ES-I3 (cell line): ENCODE measurements around the gene TVP23A.

Source experiments
- H3K36me3 ChIP-seq: 2 replicates; pipeline ENCODE4 v1.6.1; 2013; ENCODE audit warnings: mild to moderate bottlenecking, low read length, control low read depth, moderate library complexity; ENCODE audit not compliant: insufficient read depth
- H3K4me1 ChIP-seq: 2 replicates; pipeline ENCODE4 v1.6.1; 2013; ENCODE audit warnings: mild to moderate bottlenecking, control low read depth, low read length; ENCODE audit not compliant: insufficient read depth
- H3K9ac ChIP-seq: 2 replicates; pipeline ENCODE4 v1.6.1; 2013; ENCODE audit warnings: low read depth, mild to moderate bottlenecking, low read length, moderate library complexity
- H3K9me3 ChIP-seq: 2 replicates; pipeline ENCODE4 v1.6.1; 2013; ENCODE audit warnings: mild to moderate bottlenecking, low read length, moderate library complexity; ENCODE audit not compliant: control insufficient read depth, insufficient read depth

Gene TVP23A

GRCh38 chr16:10740000-10740844, 78.4 kb downstream of the TVP23A start:
- Histone ChIP-seq H3K4me1 (peaks cover 3% of the 10 kb centered on the region; the same call in 1 of the 2 replicates), H3K9ac (no peak overlapping the region), H3K36me3 (no peaks in the 10 kb centered on the region), H3K9me3 (no peaks in the 10 kb centered on the region)

GRCh38 chr16:10738231-10739077, 80.1 kb downstream of the TVP23A start:
- no peaks in the 10 kb centered on the region for H3K9me3 ChIP-seq
- peaks cover 3% of the 10 kb centered on the region; the same call in 1 of the 2 replicates for H3K4me1 ChIP-seq
- no peak overlapping the region for H3K9ac ChIP-seq
- H3K36me3 ChIP-seq: no peaks in the 10 kb centered on the region

GRCh38 chr16:10737068-10737625, 81.4 kb downstream of the TVP23A start:
- H3K36me3 ChIP-seq: no peaks in the 10 kb centered on the region
- no peaks in the 10 kb centered on the region for H3K4me1 ChIP-seq
- H3K9ac ChIP-seq: no peak overlapping the region
- H3K9me3 ChIP-seq: no peaks in the 10 kb centered on the region; the same call in 1 of the 2 replicates

- Histone ChIP-seq H3K36me3 (no peaks in the 10 kb centered on the region), H3K9me3 (no peaks in the 10 kb centered on the region; the same call in 1 of the 2 replicates), H3K4me1 (no peaks in the 10 kb centered on the region; the same call in 1 of the 2 replicates), H3K9ac (no peak overlapping the region)
Measured at GRCh38 chr16:10731790-10732189, 86.8 kb downstream of the TVP23A start.

GRCh38 chr16:10729104-10730048, 89.2 kb downstream of the TVP23A start:
- Histone ChIP-seq H3K9me3 (no peaks in the 10 kb centered on the region; the same call in 1 of the 2 replicates), H3K36me3 (no peaks in the 10 kb centered on the region), H3K4me1 (no peaks in the 10 kb centered on the region; the same call in 1 of the 2 replicates), H3K9ac (no peak overlapping the region)

- no peaks in the 10 kb centered on the region; the same call in 1 of the 2 replicates for H3K9me3 ChIP-seq
- H3K9ac ChIP-seq: no peak overlapping the region
- no peaks in the 10 kb centered on the region for H3K36me3 ChIP-seq
- no peaks in the 10 kb centered on the region; the same call in 1 of the 2 replicates for H3K4me1 ChIP-seq
Measured at GRCh38 chr16:10728003-10728887, 90.3 kb downstream of the TVP23A start.
